GM18951 (cell line): ENCODE measurements around the gene HIBADH.

Source experiments
- POLR2A ChIP-seq: IDR thresholded peaks from 4 replicates; pipeline ENCODE4 v1.6.1; 2011; ENCODE audit warnings: mild to moderate bottlenecking; ENCODE audit not compliant: insufficient read length, insufficient read depth; ENCODE audit errors: extremely low read depth
- in situ Hi-C: fragments of 300-500 bp; cut with MboI; formaldehyde crosslinking; loops from one replicate; pipeline ENCODE4 v1.12.0; 2022; ENCODE audit warnings: low sequenced_read_pairs, mixed read lengths, inconsistent platforms; ENCODE audit not compliant: unreplicated experiment

The HIBADH gene

GRCh38 chr7:27636326-27637006, 26.2 kb downstream of the HIBADH start:
- TF ChIP-seq POLR2A = no peak

GRCh38 chr7:27635728-27636127, 27.0 kb downstream of the HIBADH start:
- no peak for TF ChIP-seq POLR2A
- in situ Hi-C loops = no loop called here

More at GRCh38 chr7:27636326-27637006, 26.2 kb downstream of the HIBADH start:
- in situ Hi-C loops = no loop called here

GRCh38 chr7:27634671-27635493, 27.8 kb downstream of the HIBADH start:
- TF ChIP-seq POLR2A = no peak
- in situ Hi-C loops = no loop called here

- in situ Hi-C loops = no loop called here
- TF ChIP-seq POLR2A = no peak
Observed at GRCh38 chr7:27633062-27633461, 29.6 kb downstream of the HIBADH start.

DNA sequence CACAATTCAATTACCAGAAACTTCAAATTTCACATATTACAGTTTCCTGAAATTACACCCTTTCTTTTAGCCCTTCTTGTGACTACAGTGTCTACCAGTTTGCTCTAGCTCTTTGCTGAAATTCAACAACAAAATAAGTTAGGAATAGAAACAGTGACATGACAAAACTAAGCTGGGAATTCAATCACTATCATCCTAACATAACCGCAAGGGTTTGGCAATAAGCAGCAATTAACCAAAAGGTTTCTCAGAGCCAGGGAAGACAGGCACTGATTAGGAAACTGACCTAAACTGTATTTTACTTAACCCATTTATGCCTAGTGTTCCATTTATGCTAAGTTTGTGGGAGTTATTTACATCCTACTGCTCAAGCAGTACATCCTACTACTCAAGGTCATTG, 31.3 kb downstream of the HIBADH start:
- TF ChIP-seq POLR2A = no peak
- in situ Hi-C loops = no loop called here

- in situ Hi-C loops = no loop called here
- TF ChIP-seq POLR2A = no peak
Observed at GRCh38 chr7:27627146-27627545, 35.5 kb downstream of the HIBADH start.

DNA sequence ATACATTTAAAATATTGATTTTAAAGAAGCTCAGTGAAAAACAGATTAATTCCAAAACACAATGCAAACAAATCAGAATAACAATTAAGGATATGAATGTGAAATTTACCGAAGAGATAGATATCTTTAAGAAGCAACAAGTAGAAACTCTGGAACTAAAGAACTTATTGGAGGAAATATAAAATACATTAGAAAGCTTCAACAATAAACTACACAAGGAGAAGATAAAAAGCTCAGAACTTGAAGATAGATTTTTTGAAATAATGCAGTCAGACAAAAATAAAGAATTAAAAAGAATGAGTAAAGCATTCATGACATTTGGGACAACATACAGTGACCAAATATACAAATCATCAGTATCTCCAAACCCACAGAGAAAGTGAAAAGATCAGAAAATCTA, 43.2 kb downstream of the HIBADH start:
- TF ChIP-seq POLR2A = no peak
- in situ Hi-C loops = no loop called here

DNA sequence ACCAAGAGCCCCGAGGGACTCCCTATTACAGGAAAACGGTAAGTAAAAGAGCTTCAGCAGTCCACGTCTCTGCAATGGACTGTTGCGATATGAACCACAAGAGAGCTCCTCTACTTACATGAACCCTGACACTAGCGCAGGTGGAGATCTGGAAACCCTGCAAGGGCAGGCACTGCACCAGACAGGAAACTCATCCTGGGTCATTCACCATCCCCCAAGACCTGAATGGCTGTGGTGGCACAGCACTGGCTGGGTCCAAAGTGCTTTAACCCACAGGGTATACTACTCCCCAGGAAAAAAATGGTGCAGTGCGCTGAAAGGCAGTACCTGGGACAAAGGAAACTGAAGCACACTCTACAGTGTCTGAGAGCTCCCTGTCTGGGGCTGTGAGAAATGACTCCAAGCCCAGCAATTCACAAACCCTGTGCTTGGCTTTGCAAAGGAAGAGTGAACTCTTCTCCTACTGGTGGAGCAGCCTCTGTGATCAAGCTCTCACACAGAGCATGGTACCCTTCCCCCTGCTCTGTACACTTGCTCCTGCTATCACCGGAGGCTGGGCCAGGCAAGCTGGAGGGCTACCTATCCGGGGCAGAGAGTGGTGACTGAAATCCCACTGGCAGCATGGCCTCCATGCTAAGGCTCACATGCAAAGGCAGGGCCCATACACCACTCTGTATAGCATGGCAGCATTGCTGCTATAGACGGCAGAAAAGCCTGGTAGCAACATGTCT, 44.9 kb downstream of the HIBADH start:
- no peak for TF ChIP-seq POLR2A
- in situ Hi-C loops = no loop called here

- in situ Hi-C loops = no loop called here
- TF ChIP-seq POLR2A = no peak
Observed at GRCh38 chr7:27616914-27617548, 45.7 kb downstream of the HIBADH start.

DNA sequence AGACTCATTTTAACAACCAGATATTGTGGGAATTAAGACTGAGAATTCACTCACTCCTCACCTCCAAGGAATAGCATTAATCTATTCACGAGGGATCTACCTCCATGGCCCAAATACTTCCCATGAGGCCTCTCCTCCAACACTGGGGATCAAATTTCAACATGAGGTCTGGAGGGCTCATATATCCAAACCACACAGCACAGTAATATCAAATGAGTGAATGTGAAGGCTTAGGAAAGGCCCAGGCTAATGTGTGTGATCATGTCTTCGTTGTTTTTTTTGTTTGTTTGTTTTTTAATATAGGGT, 46.5 kb downstream of the HIBADH start:
- in situ Hi-C loops = no loop called here
- no peak for TF ChIP-seq POLR2A

GRCh38 chr7:27615420-27616185, 47.1 kb downstream of the HIBADH start:
- in situ Hi-C loops = no loop called here
- no peak for TF ChIP-seq POLR2A

DNA sequence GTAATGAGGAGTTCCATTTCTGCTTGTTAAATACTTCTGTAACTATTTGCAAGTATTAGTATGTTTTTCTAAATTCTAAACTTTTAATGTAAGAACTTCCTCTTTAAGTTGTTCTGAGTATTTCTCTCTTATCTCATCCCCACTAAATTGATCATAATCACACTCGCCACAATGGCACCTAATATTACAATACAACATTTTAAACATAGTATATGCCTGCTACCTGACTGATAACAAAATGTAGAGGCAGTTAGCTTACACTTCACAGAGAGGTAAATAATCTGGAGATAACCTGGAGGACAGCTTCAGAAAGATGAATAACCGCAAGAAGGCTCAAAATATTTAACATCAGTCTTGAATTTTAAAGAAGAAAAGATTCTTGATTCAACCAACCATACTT, 48.6 kb downstream of the HIBADH start:
- TF ChIP-seq POLR2A = no peak
- in situ Hi-C loops = no loop called here
